ENCODE measurements around the gene C1QTNF3. TPM values are rescaled to one million over a fixed set of nuclear protein-coding genes. Genes with fewer than 3 reads are reported as not detected.
"Not testable (repeated sequence)": the region's sequence is repeated elsewhere in the genome, so short reads cannot be mapped to it uniquely, and the experiment has no call there.

C1QTNF3 gene
- polyA plus RNA-seq, 1 donor, result 71.9 TPM

DNA sequence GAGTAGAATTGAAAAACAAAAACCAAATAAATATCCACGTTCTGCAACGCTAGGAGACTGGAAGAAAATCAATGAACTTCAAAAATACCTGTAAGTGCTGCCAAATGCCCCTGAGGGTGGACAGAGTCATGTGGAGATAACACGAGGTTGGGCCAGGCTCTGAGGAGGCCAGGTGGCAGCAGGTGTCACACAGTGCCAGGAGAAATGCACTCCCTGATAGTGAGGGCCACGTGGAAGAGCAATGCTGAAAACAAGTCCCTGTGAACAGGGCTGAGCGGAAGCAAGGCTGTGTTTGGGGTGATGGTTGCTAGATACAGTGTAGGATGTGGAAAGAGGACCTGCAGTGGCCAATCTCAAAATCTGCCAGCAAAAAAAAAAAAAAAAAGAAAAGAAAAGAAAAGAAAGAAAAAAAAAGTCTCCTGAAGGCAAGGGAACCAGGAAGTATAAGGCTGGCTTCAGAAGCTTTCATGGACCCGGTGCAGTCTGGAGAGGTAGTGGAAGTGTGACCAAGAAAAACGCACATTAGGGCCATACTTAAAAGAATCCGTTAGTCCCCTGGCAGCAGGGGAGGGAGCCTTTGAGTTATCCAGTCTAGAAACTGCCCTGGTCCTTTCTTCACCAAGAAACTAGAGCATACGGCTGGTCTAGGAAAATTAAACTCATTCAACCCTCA is 16.8 kb downstream of the C1QTNF3 start:
- DNase-seq, result no peak

DNA sequence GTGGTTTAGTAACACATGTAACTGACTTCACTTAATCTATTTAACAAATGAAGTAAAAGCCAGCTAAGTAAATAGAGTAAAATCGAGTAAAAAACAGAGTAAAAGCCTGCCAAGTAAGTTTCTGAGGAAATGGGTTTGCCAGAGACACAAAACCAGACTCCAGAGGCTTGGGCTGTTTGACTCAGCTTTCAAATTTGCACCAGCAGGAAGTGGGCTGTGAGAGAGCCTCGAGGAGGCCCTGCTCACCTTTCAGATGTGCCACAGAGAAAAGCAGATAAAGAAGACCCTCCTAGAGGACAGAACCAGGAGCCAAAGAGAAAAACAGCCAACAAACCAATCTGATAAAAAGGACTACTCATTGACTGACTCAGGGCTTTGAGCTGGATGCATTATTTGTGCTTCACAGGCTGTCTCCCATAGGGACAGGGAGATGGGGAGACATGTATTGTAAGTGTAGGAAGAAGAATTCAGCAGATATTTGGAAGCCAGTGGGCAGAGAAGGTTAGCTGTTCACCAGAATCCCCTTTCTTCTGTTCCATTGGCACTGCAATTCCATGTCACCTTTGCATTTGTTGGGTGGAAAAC is 20.8 kb downstream of the C1QTNF3 start:
- DNase-seq, result no peak

DNA sequence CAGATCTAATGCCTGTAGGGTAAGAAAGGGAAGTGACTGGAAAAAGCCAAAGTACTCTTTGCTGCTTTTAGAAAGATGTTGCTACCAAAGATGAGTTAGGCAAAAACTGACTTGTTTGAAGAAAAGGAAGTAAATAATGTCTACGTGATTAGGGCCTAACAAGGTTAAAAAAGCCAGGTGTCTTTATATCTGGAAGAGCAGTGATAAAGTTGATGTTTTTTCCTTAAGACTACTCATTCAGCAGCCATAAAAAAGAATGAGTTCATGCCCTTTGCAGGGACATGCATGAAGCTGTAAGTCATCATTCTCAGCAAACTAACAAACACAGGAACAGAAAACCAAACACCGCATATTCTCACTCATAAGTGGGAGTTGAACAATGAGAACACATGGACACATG is 21.7 kb downstream of the C1QTNF3 start:
- DNase-seq, result no peak

GRCh38 chr5:34020726-34021125 is 22.3 kb downstream of the C1QTNF3 start:
- DNase-seq, result no peak

DNA sequence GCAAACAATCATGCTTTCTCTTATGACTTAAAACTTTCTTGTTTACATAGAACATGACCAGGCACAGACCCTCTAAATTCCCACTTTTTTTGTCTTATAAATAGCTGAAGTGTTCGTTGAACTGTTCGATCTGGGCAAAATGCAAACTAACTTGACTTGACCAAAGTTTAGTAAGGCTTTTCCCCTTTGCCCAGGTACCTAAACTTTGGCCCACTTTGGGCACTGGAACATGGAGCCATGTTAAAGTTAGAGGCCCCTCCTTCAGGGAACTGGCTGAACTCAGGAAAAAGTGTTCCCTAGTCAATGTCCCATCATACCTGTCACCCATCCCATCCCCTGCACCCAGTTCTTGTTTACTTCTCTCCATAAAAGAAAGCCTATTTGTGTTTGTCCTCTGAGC is 25.8 kb downstream of the C1QTNF3 start:
- DNase-seq, result no peak

GRCh38 chr5:34016750-34017149 is 26.3 kb downstream of the C1QTNF3 start:
- DNase-seq, result no peak

GRCh38 chr5:34016222-34016621 is 26.8 kb downstream of the C1QTNF3 start:
- DNase-seq, result no peak

- DNase-seq, result no peak
Measured at GRCh38 chr5:34015120-34015822, 27.7 kb downstream of the C1QTNF3 start.

DNA sequence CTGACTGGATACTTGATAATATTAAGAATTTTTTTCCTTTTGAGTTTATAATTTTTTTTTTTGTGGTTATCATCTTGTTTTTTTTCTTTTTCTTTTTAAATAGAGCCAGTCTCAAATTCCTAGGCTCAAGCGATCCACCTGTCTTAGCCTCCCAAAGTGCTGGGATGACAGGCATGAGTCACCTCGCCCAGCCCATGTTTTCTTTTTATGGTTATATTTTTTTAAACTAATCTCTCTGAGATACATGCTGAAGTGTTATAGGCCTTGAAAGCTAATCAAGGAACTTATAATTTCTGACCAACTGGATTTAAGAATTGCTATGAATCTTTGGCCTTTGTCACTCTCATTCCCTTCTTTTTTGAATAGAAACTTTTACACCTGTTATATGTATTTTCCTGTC is 28.4 kb downstream of the C1QTNF3 start:
- DNase-seq, result no peak

GRCh38 chr5:34013547-34013946 is 29.5 kb downstream of the C1QTNF3 start:
- DNase-seq, result no peak

DNA sequence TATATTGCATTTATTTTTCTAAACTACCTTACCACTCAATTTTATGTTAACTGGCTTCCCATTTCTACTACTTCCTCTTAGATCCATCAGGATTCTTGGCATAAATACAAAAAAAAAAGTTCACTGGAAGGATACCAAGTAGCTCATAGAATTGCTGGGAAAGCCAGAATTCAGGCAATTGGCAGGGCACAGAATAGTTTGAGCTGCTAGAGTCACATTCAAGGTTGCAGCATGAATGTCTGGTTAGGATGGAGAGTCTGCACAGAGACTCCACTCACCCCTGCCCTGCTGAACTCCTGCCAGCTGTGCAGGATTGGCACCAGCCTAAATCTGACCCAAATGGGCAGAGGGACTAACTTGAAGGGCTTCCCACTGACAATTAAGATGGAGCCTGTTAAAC is 30.2 kb downstream of the C1QTNF3 start:
- no peak for DNase-seq

DNA sequence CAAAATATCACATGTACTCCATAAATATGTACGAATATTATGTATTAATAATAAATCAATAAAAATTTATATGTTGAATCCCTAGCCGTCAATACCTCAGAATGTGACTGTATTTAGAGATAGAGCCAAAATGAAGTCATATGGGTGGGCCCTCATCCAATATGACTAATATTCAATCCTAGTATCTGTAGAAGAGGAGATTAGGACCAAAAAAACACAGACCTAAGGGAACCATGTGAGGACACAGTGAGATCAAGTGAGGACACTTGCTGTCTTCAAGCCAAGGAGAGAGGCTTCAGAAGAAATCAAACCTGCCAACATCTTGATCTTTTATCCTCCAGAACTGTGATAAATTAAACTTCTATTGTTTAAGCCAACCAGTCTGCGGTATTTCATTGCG is 31.5 kb downstream of the C1QTNF3 start:
- no peak for DNase-seq

GRCh38 chr5:34010146-34010545 is 32.9 kb downstream of the C1QTNF3 start:
- not testable (repeated sequence) for DNase-seq

DNA sequence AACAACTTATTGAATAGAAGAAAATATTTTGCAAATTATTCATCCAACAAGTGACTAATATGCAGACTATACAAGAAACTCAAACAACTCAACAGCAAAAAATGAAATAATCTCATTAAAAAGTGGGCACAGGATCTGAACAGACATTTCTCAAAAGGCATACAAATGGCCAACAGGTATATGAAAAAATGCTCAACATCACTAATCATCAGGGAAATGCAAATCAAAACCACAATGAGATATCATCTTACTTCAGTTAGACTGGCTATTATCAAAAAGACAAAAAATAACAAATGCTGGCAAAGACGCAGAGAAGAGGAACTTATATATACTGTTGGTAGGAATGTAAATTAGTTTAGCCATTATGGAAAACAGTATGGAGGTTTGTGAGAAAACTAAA is 33.4 kb downstream of the C1QTNF3 start:
- DNase-seq, result no peak

DNA sequence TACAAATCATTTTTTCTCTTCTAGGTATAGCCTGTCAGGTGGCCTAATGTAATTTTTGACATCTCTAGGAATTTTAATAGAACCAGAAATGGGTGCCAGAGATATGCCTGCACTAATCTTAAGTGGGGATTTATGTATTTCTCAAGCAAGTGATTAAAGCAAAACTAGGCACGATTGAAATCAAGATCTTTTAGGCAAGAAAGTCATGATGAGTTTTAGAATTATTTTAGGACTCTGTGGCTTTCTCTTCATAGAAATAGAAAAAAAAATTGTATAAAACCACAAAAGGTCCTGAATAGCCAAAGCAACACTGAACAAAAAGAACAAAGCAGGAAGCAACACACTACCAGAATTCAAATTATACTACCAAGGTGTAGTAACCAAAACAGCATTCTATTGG is 34.2 kb downstream of the C1QTNF3 start:
- DNase-seq, result no peak

DNA sequence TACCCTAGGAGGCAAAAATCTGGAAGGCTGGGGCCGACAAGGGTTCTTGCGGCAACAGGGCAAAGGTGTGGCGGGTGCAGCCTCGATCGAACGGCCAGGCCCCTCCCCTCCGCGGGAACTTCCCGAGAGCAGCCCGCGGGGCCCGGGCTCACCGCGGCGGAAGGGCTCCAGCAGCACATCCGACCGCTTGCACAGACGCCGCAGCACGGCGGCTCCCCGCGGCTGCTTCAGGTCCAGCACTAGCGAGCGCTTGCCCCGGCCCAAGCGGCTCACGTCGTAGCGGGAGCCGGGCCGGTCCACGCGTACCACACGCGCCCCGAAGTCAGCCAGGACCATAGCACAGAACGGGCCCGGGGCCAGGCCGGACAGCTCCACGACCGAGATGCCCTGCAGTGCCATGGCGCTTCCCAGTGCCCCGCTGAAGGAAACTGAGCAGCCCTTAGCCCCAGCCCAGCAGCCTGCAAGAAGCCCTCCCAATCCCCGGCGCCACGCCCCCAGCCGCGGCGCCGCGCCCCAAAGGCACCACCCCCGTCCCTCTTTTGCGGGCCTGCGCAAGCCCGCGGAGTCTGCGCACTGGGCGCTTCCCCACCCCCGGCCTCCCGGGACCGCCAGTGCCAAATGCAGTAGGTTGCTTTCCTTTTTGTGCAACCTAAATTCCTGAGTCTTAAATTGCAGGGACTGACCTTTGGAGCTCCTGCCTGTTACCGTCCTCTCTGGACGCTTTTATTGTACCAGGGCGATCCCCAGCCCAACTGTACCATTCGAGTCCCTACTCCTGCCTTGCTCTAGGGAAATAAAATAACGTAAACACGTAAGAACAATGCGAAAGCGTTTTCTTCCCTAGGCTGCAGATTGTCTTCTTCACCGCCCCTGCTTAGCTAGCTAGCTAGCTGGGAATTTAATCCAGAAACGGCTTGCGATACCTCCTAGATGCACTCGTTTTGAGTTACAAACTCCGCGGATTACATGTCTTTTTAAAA is 35.1 kb downstream of the C1QTNF3 start, which contains the start of gene AMACR:
Gene AMACR, minus strand, starts transcription at position 430 of the 980 bp plus-strand sequence. Its CDS starts 31 bp downstream, at position 399.
- peak; percentile 92 for DNase-seq

DNA sequence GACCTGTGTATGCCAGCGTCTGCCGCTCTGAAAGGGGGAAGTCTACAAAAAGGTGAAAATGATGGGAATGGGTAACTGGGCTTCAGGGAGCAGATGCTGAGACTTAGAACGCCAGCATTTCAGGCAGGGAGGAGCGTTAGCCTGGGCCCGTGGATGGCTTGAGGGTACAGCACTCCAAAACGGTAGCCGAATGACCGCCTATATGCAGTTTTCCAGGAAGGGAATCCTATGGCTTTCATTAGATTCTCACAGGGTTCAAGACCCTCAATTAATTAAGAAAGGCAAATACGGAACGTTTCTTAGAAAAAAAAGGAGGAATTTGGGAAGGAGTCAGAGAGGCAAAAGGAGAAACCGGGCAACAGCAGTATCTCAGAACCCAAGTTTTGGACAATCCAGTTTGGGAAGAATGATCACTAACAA is 35.8 kb downstream of the C1QTNF3 start:
- DNase-seq, result peak; percentile 27

DNA sequence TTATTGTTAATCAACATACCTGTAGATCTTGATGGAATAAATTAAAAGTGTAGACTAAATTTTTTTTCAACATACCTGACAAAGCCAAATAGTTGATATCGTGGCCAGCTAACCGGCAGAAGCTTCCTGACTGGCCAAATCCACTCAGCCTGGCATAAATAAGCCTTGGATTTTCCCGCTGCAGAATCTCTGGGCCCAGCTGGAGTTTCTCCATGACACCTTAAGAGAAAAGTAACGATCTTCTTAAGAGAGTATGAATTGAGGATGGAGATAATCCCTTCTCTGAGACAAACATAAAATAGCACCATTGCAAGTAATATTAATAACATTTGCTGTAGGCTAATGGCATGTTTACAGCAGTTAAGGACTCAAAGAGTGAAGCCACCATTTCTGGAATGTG is 37.3 kb downstream of the C1QTNF3 start:
- DNase-seq, result no peak

- DNase-seq, result no peak
Measured at GRCh38 chr5:34005211-34005610, 37.8 kb downstream of the C1QTNF3 start.

DNA sequence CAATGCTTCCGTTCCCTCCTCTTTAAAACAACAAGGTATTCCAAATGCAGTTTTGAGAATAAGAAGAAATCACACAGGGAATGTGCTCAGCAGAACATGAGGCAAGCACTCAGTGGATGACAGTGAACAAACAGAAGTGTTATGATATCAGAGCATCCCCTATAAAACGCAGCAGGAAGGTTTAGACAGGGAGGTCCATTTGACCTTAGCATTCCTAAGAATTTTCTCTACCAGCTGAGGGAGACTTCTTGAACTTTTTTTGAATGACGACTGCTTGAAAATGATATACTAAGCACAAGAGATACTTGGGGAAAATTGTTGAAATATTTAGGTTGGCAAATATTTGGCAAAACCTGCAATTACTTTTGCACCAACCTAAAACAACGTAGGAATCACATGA is 39.1 kb downstream of the C1QTNF3 start:
- DNase-seq, result no peak

DNA sequence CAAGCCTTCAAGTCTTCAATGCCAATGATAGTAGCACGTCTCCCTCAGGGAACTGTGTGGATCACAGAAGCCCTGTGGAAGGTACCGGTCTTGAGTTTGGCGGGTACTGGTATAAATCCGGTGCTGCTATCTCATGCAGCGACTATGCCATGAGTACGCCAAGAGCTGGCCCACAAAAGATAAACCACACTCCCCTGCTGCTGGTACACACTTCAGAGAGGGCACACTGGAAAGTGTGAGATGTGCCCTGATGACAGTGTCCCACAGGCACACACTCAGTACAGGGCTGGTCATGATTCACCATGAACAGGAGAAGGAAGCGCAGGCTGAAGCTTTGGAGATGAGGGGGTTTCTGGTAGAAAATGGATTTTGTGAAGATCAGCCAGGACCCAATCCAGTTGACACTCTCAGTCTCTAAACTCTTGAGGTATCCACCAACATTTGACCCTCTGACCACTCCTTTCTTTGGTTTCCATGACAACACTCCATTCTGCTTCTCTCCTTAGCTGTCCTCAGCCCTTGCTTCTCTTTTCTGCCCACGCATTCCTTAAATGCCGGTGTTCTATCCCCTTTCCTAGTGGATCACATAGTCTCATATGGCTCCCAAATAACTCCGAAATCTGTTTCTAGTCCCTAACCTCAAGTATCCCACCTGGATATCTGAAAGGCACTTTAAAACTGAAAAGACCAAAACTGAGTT is 40.2 kb downstream of the C1QTNF3 start:
- no peak for DNase-seq

Measured in left kidney (tissue), 2 donors.